Smooth muscle cell (in vitro differentiated cells): ENCODE results near the gene AGTRAP. TPM values are rescaled to one million over a fixed set of nuclear protein-coding genes. Genes with fewer than 3 reads are reported as not detected.

Experiments used
- DNase-seq: peaks from one replicate; lab custom pipeline; 2025; ENCODE audit not compliant: unreplicated experiment; lab: John Stamatoyannopoulos, UW
- H2AFZ ChIP-seq: fragments of 200-600 bp; sonication (generic); 2 replicates; pipeline ENCODE4 v1.6.0; 2016; ENCODE audit warnings: antibody characterized with exemption, low read depth, mild to moderate bottlenecking
- H3F3A ChIP-seq: fragments of 200-600 bp; sonication (generic); 2 replicates; pipeline ENCODE4 v1.6.0; 2017; ENCODE audit warnings: antibody characterized with exemption, low read depth
- H3K27ac ChIP-seq: fragments of 200-600 bp; sonication (generic); 2 replicates; pipeline ENCODE4 v1.5.1; 2016; ENCODE audit warnings: low read depth, mild to moderate bottlenecking
- H3K27me3 ChIP-seq: fragments of 200-600 bp; sonication (generic); 2 replicates; pipeline ENCODE4 v1.6.1; 2016; ENCODE audit warnings: low read depth, mild to moderate bottlenecking
- H3K36me3 ChIP-seq: fragments of 200-600 bp; sonication (generic); 2 replicates; pipeline ENCODE4 v1.5.1; 2016; ENCODE audit warnings: low read depth
- H3K4me1 ChIP-seq: fragments of 200-600 bp; sonication (generic); 2 replicates; pipeline ENCODE4 v1.5.1; 2016; ENCODE audit warnings: low read depth
- H3K4me2 ChIP-seq: fragments of 200-600 bp; sonication (generic); 2 replicates; pipeline ENCODE4 v1.6.0; 2016; ENCODE audit warnings: mild to moderate bottlenecking
- H3K4me3 ChIP-seq: fragments of 200-600 bp; sonication (generic); 2 replicates; pipeline ENCODE4 v1.5.1; 2016; ENCODE audit warnings: mild to moderate bottlenecking
- H3K79me2 ChIP-seq: fragments of 200-600 bp; sonication (generic); 2 replicates; pipeline ENCODE4 v1.6.0; 2016; ENCODE audit warnings: low read depth, mild to moderate bottlenecking
- H3K9ac ChIP-seq: fragments of 200-600 bp; sonication (generic); 2 replicates; pipeline ENCODE4 v1.6.0; 2016; ENCODE audit warnings: low read depth
- H3K9me3 ChIP-seq: fragments of 200-600 bp; sonication (generic); replicated peaks from 2 replicates; pipeline ENCODE4 v1.5.1; 2016; ENCODE audit warnings: low read depth
- H4K20me1 ChIP-seq: fragments of 200-600 bp; sonication (generic); 2 replicates; pipeline ENCODE4 v1.6.0; 2016; ENCODE audit warnings: low read depth
- CTCF ChIP-seq: fragments of 200-600 bp; sonication (generic); IDR thresholded peaks from 2 replicates; pipeline ENCODE4 v1.5.1; 2017; ENCODE audit warnings: borderline replicate concordance, mild to moderate bottlenecking, antibody characterized with exemption; ENCODE audit not compliant: insufficient read depth, poor library complexity, severe bottlenecking
- WGBS: methylation state at CpG from one replicate; pipeline ENCODE4 v1.1.7; 2016; ENCODE audit warnings: low lambda C conversion rate; 5-methylcytosine and 5-hydroxymethylcytosine counted together
- polyA plus RNA-seq: library from polyadenylated mRNA; unstranded; fragments of >200 nt; fragmentation: Nextera tagmentation; extraction: Ambion mirVana; gene quantifications from 2 replicates; pipeline ENCODE4 v1.2.1, GENCODE V29; 2016
- total RNA-seq: library from RNA; depleted of rRNA; stranded (reverse); fragments of >200 nt; gene quantifications from 2 replicates; pipeline ENCODE4 v1.2.3, GENCODE V29; 2014

Gene AGTRAP
- total and polyA plus RNA-seq, 2 experiments from 2014 or later: 30.9 to 76.8 TPM

- Histone ChIP-seq H3K9me3 (no peaks in the 10 kb centered on the region), H2AFZ (no peak overlapping the region), H3K27me3 (no peaks in the 10 kb centered on the region), H3K79me2 (no peaks in the 10 kb centered on the region), H3K27ac (no peak overlapping the region), H3K36me3 (no peaks in the 10 kb centered on the region), H3K9ac (no peak overlapping the region), H4K20me1 (no peaks in the 10 kb centered on the region), H3K4me3 (no peak overlapping the region), H3K4me2 (no peak overlapping the region), H3K4me1 (peaks cover 2% of the 10 kb centered on the region), H3F3A (no peaks in the 10 kb centered on the region)
- WGBS: 95% methylated on average over 19 of the region's 19 CpGs
- TF ChIP-seq CTCF: no peak
- no peak for DNase-seq
These were observed 58.7 kb downstream of the AGTRAP start for GRCh38 chr1:11794446-11795237.

GRCh38 chr1:11795238-11795890 lies 59.4 kb downstream of the AGTRAP start:
- no peak for DNase-seq
- Histone ChIP-seq H3K79me2 (no peaks in the 10 kb centered on the region), H4K20me1 (no peaks in the 10 kb centered on the region), H3K9ac (no peak overlapping the region), H3K27ac (no peak overlapping the region), H3K4me2 (no peak overlapping the region), H3K4me1 (peaks cover 2% of the 10 kb centered on the region), H2AFZ (no peak overlapping the region), H3K4me3 (no peak overlapping the region), H3K36me3 (no peaks in the 10 kb centered on the region), H3F3A (no peaks in the 10 kb centered on the region), H3K27me3 (no peaks in the 10 kb centered on the region), H3K9me3 (no peaks in the 10 kb centered on the region)
- WGBS: 89% methylated on average over 14 of the region's 14 CpGs
- no peak for TF ChIP-seq CTCF

- Histone ChIP-seq H3K9ac (no peak overlapping the region), H3K27ac (no peak overlapping the region), H3K4me1 (peaks cover 2% of the 10 kb centered on the region), H3K9me3 (no peaks in the 10 kb centered on the region), H3K27me3 (no peaks in the 10 kb centered on the region), H3K4me2 (no peak overlapping the region), H3K4me3 (no peak overlapping the region), H2AFZ (no peak overlapping the region), H3K36me3 (no peaks in the 10 kb centered on the region), H3K79me2 (no peaks in the 10 kb centered on the region), H3F3A (no peaks in the 10 kb centered on the region), H4K20me1 (no peaks in the 10 kb centered on the region)
- 94% methylated on average over 15 of the region's 15 CpGs for WGBS
- no peak for TF ChIP-seq CTCF
- no peak for DNase-seq
These were observed 60.3 kb downstream of the AGTRAP start for GRCh38 chr1:11796036-11796828.
